ENCODE results near the gene ST6GALNAC4. TPM values are rescaled to one million over a fixed set of nuclear protein-coding genes. Genes with fewer than 3 reads are reported as not detected.

Gene ST6GALNAC4
- total and polyA plus RNA-seq, 9 of the 15 experiments (the other 6 are each of a cell fraction or from before 2014, with no cell fraction given): 2.6 to 43.1 (median 15.4) TPM

DNA sequence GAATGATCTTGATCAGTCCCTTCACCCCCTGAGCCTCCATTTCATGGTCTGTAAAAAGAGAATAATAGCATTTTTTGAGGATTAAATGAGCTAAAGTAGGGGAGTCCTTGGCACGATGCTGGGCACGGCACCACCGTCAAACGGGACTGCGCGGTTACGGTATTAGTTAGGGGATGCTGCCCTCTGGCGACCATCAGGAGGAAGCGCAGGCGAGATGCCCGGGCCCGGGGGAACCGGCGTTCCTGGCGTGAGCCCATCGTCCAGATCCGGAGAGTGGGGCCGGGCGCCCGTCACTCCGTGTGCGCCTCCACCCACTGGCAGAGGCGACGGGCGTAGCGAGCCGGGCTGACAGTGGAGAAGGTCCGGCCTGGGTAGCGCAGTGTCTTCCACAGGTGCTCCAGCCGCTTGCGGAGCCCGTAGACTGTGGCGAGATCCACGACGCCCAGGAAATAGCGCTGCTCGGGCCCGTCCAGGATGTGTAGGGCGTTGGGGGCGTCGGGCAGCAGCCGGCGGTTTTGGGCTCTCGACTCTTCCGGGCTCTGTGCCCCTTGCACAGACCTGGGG lies 4.8 kb upstream of the ST6GALNAC4 start (continued):
- no peak for TF ChIP-seq HMGN3 (IDR thresholded peaks at IDR 0.05; ENCODE audit: borderline replicate concordance, extremely low read depth, insufficient read length, low read depth, low read length)
- TF ChIP-seq TAF9B (IDR thresholded peaks at IDR 0.05; ENCODE audit: partially characterized antibody): no peak
- TF ChIP-seq RBBP5 (IDR thresholded peaks at IDR 0.05; ENCODE audit: borderline replicate concordance, insufficient read depth, low read length, poor library complexity, severe bottlenecking): no peak
- no peak for TF ChIP-seq CREBBP (IDR thresholded peaks at IDR 0.05; ENCODE audit: low read depth, low read length)
- TF ChIP-seq ZBTB8A (IDR thresholded peaks at IDR 0.05; ENCODE audit: partially characterized antibody): no peak
- no peak for TF ChIP-seq ZC3H8 (IDR thresholded peaks at IDR 0.05)
- TF ChIP-seq TBL1XR1 (IDR thresholded peaks at IDR 0.05; ENCODE audit: low read length in 2 of 2): no peak
- TF ChIP-seq TRIM24 (IDR thresholded peaks at IDR 0.05): no peak
- TF ChIP-seq ZNF76 (CRISPR knock-in tag; IDR thresholded peaks at IDR 0.05; ENCODE audit: borderline replicate concordance): no peak
- TF ChIP-seq, protein P1, sequence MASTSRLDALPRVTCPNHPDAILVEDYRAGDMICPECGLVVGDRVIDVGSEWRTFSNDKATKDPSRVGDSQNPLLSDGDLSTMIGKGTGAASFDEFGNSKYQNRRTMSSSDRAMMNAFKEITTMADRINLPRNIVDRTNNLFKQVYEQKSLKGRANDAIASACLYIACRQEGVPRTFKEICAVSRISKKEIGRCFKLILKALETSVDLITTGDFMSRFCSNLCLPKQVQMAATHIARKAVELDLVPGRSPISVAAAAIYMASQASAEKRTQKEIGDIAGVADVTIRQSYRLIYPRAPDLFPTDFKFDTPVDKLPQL (IDR thresholded peaks at IDR 0.05; ENCODE audit: extremely low read depth, insufficient read length): no peak
- TF ChIP-seq, protein P2, sequence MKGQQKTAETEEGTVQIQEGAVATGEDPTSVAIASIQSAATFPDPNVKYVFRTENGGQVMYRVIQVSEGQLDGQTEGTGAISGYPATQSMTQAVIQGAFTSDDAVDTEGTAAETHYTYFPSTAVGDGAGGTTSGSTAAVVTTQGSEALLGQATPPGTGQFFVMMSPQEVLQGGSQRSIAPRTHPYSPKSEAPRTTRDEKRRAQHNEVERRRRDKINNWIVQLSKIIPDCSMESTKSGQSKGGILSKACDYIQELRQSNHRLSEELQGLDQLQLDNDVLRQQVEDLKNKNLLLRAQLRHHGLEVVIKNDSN (CRISPR knock-in tag; IDR thresholded peaks at IDR 0.05): no peak
- TF ChIP-seq ARID1B (IDR thresholded peaks at IDR 0.05): no peak
- TF ChIP-seq DDX20 (tag; IDR thresholded peaks at IDR 0.05; ENCODE audit: low read depth): no peak
- TF ChIP-seq ZNF354B (CRISPR knock-in tag; IDR thresholded peaks at IDR 0.05): no peak
- TF ChIP-seq, protein P3, sequence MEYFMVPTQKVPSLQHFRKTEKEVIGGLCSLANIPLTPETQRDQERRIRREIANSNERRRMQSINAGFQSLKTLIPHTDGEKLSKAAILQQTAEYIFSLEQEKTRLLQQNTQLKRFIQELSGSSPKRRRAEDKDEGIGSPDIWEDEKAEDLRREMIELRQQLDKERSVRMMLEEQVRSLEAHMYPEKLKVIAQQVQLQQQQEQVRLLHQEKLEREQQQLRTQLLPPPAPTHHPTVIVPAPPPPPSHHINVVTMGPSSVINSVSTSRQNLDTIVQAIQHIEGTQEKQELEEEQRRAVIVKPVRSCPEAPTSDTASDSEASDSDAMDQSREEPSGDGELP (CRISPR knock-in tag; IDR thresholded peaks at IDR 0.05; ENCODE audit: borderline replicate concordance): peak; percentile 52; the same call in 1 of the 2 replicates
- TF ChIP-seq XRCC5 (IDR thresholded peaks at IDR 0.05; ENCODE audit: low read depth, low read length): no peak
- TF ChIP-seq, protein P4, sequence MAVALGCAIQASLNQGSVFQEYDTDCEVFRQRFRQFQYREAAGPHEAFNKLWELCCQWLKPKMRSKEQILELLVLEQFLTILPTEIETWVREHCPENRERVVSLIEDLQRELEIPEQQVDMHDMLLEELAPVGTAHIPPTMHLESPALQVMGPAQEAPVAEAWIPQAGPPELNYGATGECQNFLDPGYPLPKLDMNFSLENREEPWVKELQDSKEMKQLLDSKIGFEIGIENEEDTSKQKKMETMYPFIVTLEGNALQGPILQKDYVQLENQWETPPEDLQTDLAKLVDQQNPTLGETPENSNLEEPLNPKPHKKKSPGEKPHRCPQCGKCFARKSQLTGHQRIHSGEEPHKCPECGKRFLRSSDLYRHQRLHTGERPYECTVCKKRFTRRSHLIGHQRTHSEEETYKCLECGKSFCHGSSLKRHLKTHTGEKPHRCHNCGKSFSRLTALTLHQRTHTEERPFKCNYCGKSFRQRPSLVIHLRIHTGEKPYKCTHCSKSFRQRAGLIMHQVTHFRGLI (CRISPR knock-in tag; IDR thresholded peaks at IDR 0.05): no peak
- no peak for TF ChIP-seq ILF3 (IDR thresholded peaks at IDR 0.05; ENCODE audit: borderline replicate concordance)
- TF ChIP-seq, protein P5, sequence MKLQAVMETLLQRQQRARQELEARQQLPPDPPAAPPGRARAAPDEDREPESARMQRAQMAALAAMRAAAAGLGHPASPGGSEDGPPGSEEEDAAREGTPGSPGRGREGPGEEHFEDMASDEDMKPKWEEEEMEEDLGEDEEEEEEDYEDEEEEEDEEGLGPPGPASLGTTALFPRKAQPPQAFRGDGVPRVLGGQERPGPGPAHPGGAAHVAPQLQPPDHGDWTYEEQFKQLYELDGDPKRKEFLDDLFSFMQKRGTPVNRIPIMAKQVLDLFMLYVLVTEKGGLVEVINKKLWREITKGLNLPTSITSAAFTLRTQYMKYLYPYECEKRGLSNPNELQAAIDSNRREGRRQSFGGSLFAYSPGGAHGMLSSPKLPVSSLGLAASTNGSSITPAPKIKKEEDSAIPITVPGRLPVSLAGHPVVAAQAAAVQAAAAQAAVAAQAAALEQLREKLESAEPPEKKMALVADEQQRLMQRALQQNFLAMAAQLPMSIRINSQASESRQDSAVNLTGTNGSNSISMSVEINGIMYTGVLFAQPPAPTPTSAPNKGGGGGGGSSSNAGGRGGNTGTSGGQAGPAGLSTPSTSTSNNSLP (IDR thresholded peaks at IDR 0.05; ENCODE audit: borderline replicate concordance, low read depth, low read length): no peak
- no peak for TF ChIP-seq HSF4 (CRISPR knock-in tag; IDR thresholded peaks at IDR 0.05; ENCODE audit: borderline replicate concordance)
- TF ChIP-seq MAZ (CRISPR knock-in tag; conservative IDR thresholded peaks at IDR 0.05 in 1 of 2, IDR thresholded peaks at IDR 0.05 in 1 of 2): 0 out of 4 replicates have a peak, but pooled peaks of 1 of the 2 experiments have one; percentile 39
- TF ChIP-seq MTA3 (IDR thresholded peaks at IDR 0.05; ENCODE audit: borderline replicate concordance): 0 out of 2 replicates have a peak, but pooled peaks have one; percentile 43
- TF ChIP-seq SETDB1 (IDR thresholded peaks at IDR 0.05; ENCODE audit: low read length): no peak
- no peak for TF ChIP-seq ZBED1 (IDR thresholded peaks at IDR 0.05)
